HG02763 (cell line): ENCODE results near the gene GCN1.
"Not testable (repeated sequence)": the region's sequence is repeated elsewhere in the genome, so short reads cannot be mapped to it uniquely, and the experiment has no call there.

Experiments
- ATAC-seq: cut with Tn5 transposase; IDR thresholded peaks from one replicate; pipeline ENCODE4 v1.9.1; 2021; ENCODE audit warnings: mild to moderate bottlenecking, moderate library complexity; ENCODE audit not compliant: unreplicated experiment

GCN1 gene, protein sequence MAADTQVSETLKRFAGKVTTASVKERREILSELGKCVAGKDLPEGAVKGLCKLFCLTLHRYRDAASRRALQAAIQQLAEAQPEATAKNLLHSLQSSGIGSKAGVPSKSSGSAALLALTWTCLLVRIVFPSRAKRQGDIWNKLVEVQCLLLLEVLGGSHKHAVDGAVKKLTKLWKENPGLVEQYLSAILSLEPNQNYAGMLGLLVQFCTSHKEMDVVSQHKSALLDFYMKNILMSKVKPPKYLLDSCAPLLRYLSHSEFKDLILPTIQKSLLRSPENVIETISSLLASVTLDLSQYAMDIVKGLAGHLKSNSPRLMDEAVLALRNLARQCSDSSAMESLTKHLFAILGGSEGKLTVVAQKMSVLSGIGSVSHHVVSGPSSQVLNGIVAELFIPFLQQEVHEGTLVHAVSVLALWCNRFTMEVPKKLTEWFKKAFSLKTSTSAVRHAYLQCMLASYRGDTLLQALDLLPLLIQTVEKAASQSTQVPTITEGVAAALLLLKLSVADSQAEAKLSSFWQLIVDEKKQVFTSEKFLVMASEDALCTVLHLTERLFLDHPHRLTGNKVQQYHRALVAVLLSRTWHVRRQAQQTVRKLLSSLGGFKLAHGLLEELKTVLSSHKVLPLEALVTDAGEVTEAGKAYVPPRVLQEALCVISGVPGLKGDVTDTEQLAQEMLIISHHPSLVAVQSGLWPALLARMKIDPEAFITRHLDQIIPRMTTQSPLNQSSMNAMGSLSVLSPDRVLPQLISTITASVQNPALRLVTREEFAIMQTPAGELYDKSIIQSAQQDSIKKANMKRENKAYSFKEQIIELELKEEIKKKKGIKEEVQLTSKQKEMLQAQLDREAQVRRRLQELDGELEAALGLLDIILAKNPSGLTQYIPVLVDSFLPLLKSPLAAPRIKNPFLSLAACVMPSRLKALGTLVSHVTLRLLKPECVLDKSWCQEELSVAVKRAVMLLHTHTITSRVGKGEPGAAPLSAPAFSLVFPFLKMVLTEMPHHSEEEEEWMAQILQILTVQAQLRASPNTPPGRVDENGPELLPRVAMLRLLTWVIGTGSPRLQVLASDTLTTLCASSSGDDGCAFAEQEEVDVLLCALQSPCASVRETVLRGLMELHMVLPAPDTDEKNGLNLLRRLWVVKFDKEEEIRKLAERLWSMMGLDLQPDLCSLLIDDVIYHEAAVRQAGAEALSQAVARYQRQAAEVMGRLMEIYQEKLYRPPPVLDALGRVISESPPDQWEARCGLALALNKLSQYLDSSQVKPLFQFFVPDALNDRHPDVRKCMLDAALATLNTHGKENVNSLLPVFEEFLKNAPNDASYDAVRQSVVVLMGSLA (N-terminal part only)

GRCh38 chr12:120194534-120195395, at the start of gene GCN1:
Gene GCN1, minus strand, starts transcription at chr12:120194715. Its CDS starts 18 bp downstream, at chr12:120194697.
- peak; percentile 76 for ATAC-seq

- no peak for ATAC-seq
Measured at GRCh38 chr12:120242971-120243699, 48.6 kb upstream of the GCN1 start.

DNA sequence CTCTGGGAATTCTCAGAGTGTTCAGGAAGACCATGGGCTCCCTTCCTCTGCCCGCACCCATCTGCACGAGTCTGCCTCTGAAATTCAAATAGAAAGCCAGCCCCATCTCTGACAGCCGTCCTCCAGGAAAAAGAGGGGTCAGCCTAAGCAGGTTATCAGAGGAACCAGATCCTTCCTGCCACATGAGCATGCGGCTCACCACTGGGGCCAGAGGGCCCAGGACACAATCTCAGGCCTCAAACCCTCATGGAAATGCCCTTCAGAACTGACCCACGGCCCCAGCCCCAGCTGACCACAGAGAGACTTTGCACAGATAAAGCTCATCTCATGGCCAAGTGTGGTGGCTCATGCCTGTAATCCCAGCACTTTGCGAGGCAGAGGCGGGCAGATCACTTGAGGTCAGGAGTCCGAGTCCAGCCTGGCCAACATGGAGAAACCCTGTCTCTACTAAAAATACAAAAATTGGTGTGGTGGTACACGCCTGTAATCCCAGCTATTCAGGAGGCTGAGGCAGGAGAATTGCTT, 47.8 kb upstream of the GCN1 start:
- no peak for ATAC-seq

- ATAC-seq = no peak
Measured at GRCh38 chr12:120241561-120242274, 47.2 kb upstream of the GCN1 start.

DNA sequence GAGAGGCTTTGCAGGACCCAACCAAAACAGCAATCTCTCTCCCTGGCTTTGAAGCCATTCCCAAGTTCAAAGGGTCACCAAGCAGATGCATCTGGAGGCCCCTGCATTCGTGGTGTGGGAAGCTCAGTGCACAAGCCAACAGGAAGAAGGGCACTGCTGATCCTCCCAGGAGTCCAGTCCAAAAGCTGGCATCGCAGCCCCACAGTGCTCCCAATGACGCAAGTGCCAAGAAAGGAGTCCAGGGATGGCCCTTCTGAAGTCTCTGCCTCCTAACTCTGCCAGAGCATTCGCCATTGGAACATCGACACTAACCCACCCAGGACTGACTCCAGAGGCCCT, 45.9 kb upstream of the GCN1 start:
- no peak for ATAC-seq

GRCh38 chr12:120239776-120240494, 45.4 kb upstream of the GCN1 start:
- ATAC-seq = no peak

DNA sequence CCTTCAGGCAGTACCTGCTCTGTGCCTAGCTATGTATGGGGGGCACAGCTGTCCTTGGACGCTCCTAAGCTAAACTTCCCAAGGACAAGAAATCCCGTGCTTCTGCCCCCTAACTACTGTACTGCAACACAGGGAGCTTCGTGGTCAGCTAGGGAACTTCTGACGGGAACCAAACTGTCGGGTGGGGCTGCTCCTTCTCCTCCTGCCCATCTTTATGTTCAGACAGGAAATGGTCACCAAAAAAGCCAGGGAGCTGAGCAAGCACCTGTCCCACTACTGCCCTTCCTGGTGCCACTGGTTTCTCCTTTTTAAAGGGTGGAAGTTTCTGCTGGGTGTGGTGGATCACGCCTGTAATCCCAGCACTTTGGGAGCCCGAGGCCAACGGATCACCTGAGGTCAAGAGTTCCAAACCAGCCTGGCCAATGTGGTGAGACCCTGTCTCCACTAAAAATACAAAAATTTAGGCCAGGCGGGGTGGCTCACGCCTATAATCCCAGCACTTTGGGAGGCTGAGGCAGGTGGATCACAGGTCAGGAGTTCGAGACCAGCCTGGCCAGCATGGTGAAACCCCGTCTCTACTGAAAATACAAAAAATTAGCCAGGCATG, 44.4 kb upstream of the GCN1 start:
- ATAC-seq = no peak

DNA sequence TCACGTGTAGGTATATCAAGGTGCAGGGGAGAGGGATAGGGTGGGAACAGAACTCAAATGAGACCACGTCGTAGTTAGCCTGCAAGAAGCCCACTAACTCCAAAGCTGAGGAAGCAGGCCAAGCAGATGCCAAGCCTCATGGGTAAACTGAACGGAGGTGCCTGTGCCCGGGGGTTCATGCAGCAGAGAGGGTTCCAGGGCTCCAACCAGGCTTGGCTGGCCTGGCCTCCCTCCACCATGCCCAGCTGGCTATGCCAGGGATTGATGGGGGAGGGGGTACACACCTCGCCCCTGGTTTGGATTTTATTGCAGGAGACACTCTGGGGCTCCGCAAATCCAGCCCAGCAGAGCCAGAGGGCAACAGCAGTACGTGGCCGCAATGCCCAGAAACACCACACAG, 43.7 kb upstream of the GCN1 start:
- no peak for ATAC-seq

- no peak for ATAC-seq
Measured at GRCh38 chr12:120237360-120238171, 43.1 kb upstream of the GCN1 start.

DNA sequence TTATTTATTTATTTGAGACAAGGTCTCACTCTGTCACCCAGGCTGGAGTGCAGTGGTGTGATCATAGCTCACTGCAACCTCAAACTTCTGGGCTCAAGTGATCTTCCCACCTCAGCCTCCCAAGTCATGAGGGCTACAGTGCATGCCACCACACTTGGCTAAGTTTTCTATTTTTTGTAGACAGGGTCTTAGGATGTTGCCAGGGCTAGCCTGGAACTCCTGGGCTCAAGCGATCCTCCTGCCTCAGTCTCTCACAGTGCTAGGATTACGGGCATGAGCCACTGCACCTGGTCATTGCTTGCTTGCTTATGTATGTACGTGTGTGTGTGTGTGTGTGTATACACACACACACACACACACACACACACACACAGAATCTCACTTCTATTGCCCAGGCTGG, 42.3 kb upstream of the GCN1 start:
- ATAC-seq = not testable (repeated sequence)

GRCh38 chr12:120235369-120236323, 41.1 kb upstream of the GCN1 start:
- no peak for ATAC-seq

GRCh38 chr12:120234643-120235368, 40.3 kb upstream of the GCN1 start:
- ATAC-seq = no peak

DNA sequence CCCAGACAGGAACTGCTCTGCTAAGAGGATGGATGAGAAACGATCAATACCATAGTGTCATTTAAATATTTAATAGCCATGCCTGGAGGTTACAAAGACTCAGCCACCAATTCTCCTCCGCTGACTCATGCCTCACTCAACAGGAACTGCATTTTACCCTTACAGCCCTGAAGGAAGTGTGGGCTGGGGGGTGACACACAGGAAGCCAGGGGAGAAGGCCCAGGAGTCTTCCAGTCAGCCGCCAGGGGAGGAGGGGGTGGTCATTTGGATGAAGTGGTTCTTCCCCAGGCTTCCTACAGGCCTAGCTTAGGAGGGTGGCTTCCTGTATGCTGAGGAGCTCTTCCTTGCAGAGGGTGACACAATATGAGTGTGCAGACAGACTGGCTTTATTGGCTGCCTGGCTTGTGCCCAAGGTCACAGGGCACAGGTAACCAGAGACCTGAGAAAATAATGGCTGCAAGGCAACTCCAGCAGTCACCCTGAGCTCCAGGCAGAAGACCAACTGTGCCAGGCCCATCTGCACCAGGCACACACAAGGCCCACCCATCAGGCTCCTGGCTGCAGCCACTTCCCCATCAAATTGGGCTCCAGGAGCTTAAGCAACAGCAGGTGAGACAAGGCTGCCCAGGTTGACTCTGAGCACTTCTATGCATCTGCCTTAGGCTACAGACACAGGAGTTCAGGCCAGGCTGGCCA, 36.9 kb upstream of the GCN1 start:
- no peak for ATAC-seq

DNA sequence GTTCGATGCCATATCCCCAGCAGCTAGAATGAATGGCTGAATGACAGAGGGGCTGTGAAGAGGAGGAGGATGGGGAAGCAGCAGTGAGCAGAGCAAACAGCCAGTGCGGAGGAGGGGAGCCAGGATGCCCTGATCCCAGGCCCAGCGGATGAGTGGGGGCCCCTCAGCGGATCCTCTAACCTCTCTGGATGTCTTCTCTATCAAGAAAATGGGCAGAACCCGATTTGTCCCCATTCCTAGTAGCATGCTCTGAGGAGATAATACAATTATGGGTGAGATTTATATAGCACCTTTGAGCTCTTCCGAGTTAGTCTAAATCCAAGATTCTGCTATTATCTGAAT, 36.4 kb upstream of the GCN1 start:
- ATAC-seq = no peak
